RWPE2 (cell line): ENCODE measurements around the gene NPHP4.

Source experiments
- ATAC-seq: fragments of 200-7000 bp; cut with Tn5 transposase; 3 replicates; pipeline ENCODE4 v1.9.1; 2021; ENCODE audit warnings: low read depth
- DNase-seq: peaks from one replicate; pipeline ENCODE4 v3.0.0-alpha.2; 2020; ENCODE audit warnings: low spot score
- H3K27ac ChIP-seq: fragments of 450-650 bp; 2 replicates; pipeline ENCODE4 v1.5.1; 2017; ENCODE audit warnings: mild to moderate bottlenecking; ENCODE audit not compliant: poor library complexity, severe bottlenecking
- H3K27me3 ChIP-seq: fragments of 250-450 bp; sonication (Bioruptor Pico); 2 replicates; pipeline ENCODE4 v1.5.1; 2021; ENCODE audit warnings: mild to moderate bottlenecking, moderate library complexity; ENCODE audit not compliant: insufficient read depth, poor library complexity, severe bottlenecking
- H3K36me3 ChIP-seq: fragments of 250-450 bp; sonication (Bioruptor Pico); 2 replicates; pipeline ENCODE4 v1.5.1; 2020; ENCODE audit warnings: low read depth, mild to moderate bottlenecking, moderate library complexity
- H3K4me1 ChIP-seq: fragments of 250-450 bp; sonication (Bioruptor Pico); 2 replicates; pipeline ENCODE4 v1.5.1; 2021; ENCODE audit warnings: mild to moderate bottlenecking, moderate library complexity; ENCODE audit not compliant: insufficient read depth, poor library complexity, severe bottlenecking
- H3K4me3 ChIP-seq: fragments of 250-450 bp; sonication (Bioruptor Pico); 2 replicates; pipeline ENCODE4 v1.5.1; 2021; ENCODE audit warnings: mild to moderate bottlenecking, moderate library complexity; ENCODE audit not compliant: severe bottlenecking
- H3K9me3 ChIP-seq: fragments of 250-450 bp; sonication (Bioruptor Pico); 2 replicates; pipeline ENCODE4 v1.5.1; 2021; ENCODE audit warnings: mild to moderate bottlenecking, moderate library complexity; ENCODE audit not compliant: severe bottlenecking
- CTCF ChIP-seq: fragments of 450-650 bp; IDR thresholded peaks from one replicate; pipeline ENCODE4 v1.5.1; 2017; ENCODE audit warnings: mild to moderate bottlenecking, moderate library complexity; ENCODE audit not compliant: poor library complexity, severe bottlenecking

Gene NPHP4

GRCh38 chr1:5974631-5975030 is 17.6 kb downstream of the NPHP4 start:
- Histone ChIP-seq H3K27ac (no peak overlapping the region), H3K4me3 (no peak overlapping the region), H3K27me3 (no peaks in the 10 kb centered on the region), H3K9me3 (no peaks in the 10 kb centered on the region), H3K36me3 (peaks cover 12% of the 10 kb centered on the region), H3K4me1 (no peaks in the 10 kb centered on the region)
- no peak for TF ChIP-seq CTCF
- no peak for DNase-seq
- ATAC-seq: no peak

- Histone ChIP-seq H3K27ac (no peak overlapping the region), H3K4me3 (no peak overlapping the region), H3K4me1 (no peaks in the 10 kb centered on the region), H3K27me3 (no peaks in the 10 kb centered on the region), H3K36me3 (peaks cover 12% of the 10 kb centered on the region), H3K9me3 (no peaks in the 10 kb centered on the region)
- TF ChIP-seq CTCF: no peak
- no peak for DNase-seq
- no peak for ATAC-seq
Observed at GRCh38 chr1:5973771-5974170, 18.5 kb downstream of the NPHP4 start.

GRCh38 chr1:5972198-5972520 is 20.1 kb downstream of the NPHP4 start:
- Histone ChIP-seq H3K9me3 (no peaks in the 10 kb centered on the region), H3K4me3 (no peak overlapping the region), H3K27me3 (no peaks in the 10 kb centered on the region), H3K4me1 (no peaks in the 10 kb centered on the region), H3K36me3 (peaks cover 7% of the 10 kb centered on the region), H3K27ac (no peak overlapping the region)
- no peak for DNase-seq
- ATAC-seq: no peak
- no peak for TF ChIP-seq CTCF

- Histone ChIP-seq H3K27ac (no peak overlapping the region), H3K4me3 (no peak overlapping the region), H3K4me1 (no peaks in the 10 kb centered on the region), H3K9me3 (no peaks in the 10 kb centered on the region), H3K27me3 (no peaks in the 10 kb centered on the region), H3K36me3 (peaks cover 4% of the 10 kb centered on the region)
- DNase-seq: no peak
- ATAC-seq: no peak
- no peak for TF ChIP-seq CTCF
Observed at GRCh38 chr1:5971471-5972197, 20.6 kb downstream of the NPHP4 start.

- ATAC-seq: no peak
- no peak for DNase-seq
- TF ChIP-seq CTCF: no peak
- no peaks in the 10 kb centered on the region for H3K27me3 ChIP-seq
- peaks cover 3% of the 10 kb centered on the region for H3K36me3 ChIP-seq
- H3K4me1 ChIP-seq: no peaks in the 10 kb centered on the region
- H3K9me3 ChIP-seq: no peaks in the 10 kb centered on the region
- H3K27ac ChIP-seq: no peak overlapping the region
- H3K4me3 ChIP-seq: no peak overlapping the region
Observed at GRCh38 chr1:5970610-5971273, 21.5 kb downstream of the NPHP4 start.
